HCT116 (cell line): ENCODE results near the gene CYP3A4. TPM values are rescaled to one million over a fixed set of nuclear protein-coding genes. Genes with fewer than 3 reads are reported as not detected.

Experiments used
- ATAC-seq: fragments of 200-7000 bp; cut with Tn5 transposase; 2 replicates; pipeline ENCODE4 v1.9.1; 2020; ENCODE audit warnings: mild to moderate bottlenecking, moderate library complexity
- BruUV-seq: library from RNA; stranded (reverse); fragments of 400-500 nt; replicated peaks from 2 replicates; lab custom pipeline; 2021; lab: Mats Ljungman, UMichigan
- CTCF ChIA-PET: fragments of 300-600 bp; sonication (Branson Sonifier 250); formaldehyde crosslinking; loops from one replicate; lab custom pipeline; 2021; ENCODE audit warnings: antibody characterized with exemption; lab: Charles Lee
- POLR2A ChIA-PET: fragments of 300-600, 350-600 bp; sonication (Branson Sonifier 250); formaldehyde crosslinking; loops from one replicate; lab custom pipeline; 2021; ENCODE audit warnings: antibody characterized with exemption; lab: Charles Lee
- RAD21 ChIA-PET, 2 experiments: fragments of 300-600 bp; sonication (Branson Sonifier 250); formaldehyde crosslinking; loops; one replicate each; lab custom pipeline; 2023; ENCODE audit warnings: low total read pairs in 2 of 2; ENCODE audit not compliant: uncharacterized antibody in 2 of 2, unreplicated experiment in 2 of 2, low non-redundant PET in 1 of 2; lab: Charles Lee
- DNase-seq: peaks from one replicate; pipeline ENCODE4 v3.0.0-alpha.2; 2010; ENCODE audit warnings: low read depth, low spot score
- H2AFZ ChIP-seq: fragments of 200-600 bp; shearing (Covaris generic), sonication (generic); 2 replicates; pipeline ENCODE4 v1.6.1; 2017; ENCODE audit warnings: low read depth, mixed run types, mixed read lengths, antibody characterized with exemption, low read length; ENCODE audit not compliant: poor library complexity, severe bottlenecking
- H3K27ac ChIP-seq: 2 replicates; pipeline ENCODE4 v1.5.1; 2012; ENCODE audit warnings: low read depth, low read length
- H3K27me3 ChIP-seq: fragments of 200-600 bp; sonication (generic); 2 replicates; pipeline ENCODE4 v1.6.1; 2016; ENCODE audit warnings: mixed run types, low read length, mixed read lengths; ENCODE audit not compliant: insufficient read depth
- H3K36me3 ChIP-seq, 2 experiments: fragments of 200-500 bp in 1 of 2; fragments of 200-600 bp in 1 of 2; sonication (Bioruptor generic) in 1 of 2; sonication (generic) in 1 of 2; 2 replicates each; pipeline versions ENCODE4 v1.5.1 to v1.6.1; 2014 to 2016; ENCODE audit warnings: low read length in 2 of 2, inconsistent platforms in 1 of 2, mixed read lengths in 1 of 2, mixed run types in 1 of 2; ENCODE audit not compliant: insufficient read depth in 2 of 2, control insufficient read depth in 1 of 2
- H3K4me1 ChIP-seq, 2 experiments: fragments of 200-600 bp in 1 of 2; sonication (generic) in 1 of 2; 2 replicates each; pipeline versions ENCODE4 v1.5.1 to v1.6.1; 2012 to 2017; ENCODE audit warnings: low read length in 2 of 2, inconsistent platforms in 1 of 2, mild to moderate bottlenecking in 1 of 2, mixed read lengths in 1 of 2, mixed run types in 1 of 2, moderate library complexity in 1 of 2; ENCODE audit not compliant: insufficient read depth in 2 of 2, control insufficient read depth in 1 of 2
- H3K4me2 ChIP-seq: fragments of 200-600 bp; sonication (generic); 2 replicates; pipeline ENCODE4 v1.6.1; 2017; ENCODE audit warnings: mixed run types, low read length, mixed read lengths
- H3K4me3 ChIP-seq, 2 experiments: fragments of 200-600 bp in 1 of 2; sonication (generic) in 1 of 2; replicated peaks in 1 of 2; 2 replicates each; pipeline ENCODE4 v1.5.1; 2011 to 2016; ENCODE audit warnings: low read length in 2 of 2, control low read depth in 1 of 2, low read depth in 1 of 2, mild to moderate bottlenecking in 1 of 2, mixed read lengths in 1 of 2, mixed run types in 1 of 2
- H3K79me2 ChIP-seq: fragments of 200-600 bp; sonication (generic); 2 replicates; pipeline ENCODE4 v1.6.1; 2017; ENCODE audit warnings: mild to moderate bottlenecking, mixed run types, low read length, moderate library complexity, mixed read lengths; ENCODE audit not compliant: insufficient read depth
- H3K9ac ChIP-seq: fragments of 200-600 bp; sonication (generic); 2 replicates; pipeline ENCODE4 v1.6.1; 2016; ENCODE audit warnings: low read length, mixed read lengths
- H3K9me2 ChIP-seq: fragments of 200-600 bp; sonication (generic), shearing (Covaris generic); 2 replicates; pipeline ENCODE4 v1.6.1; 2017; ENCODE audit warnings: mixed run types, mild to moderate bottlenecking, moderate library complexity; ENCODE audit not compliant: insufficient read depth
- H3K9me3 ChIP-seq, 2 experiments: fragments of 200-500 bp in 1 of 2; fragments of 200-600 bp in 1 of 2; sonication (Bioruptor generic) in 1 of 2; sonication (generic) in 1 of 2; 2 replicates each; pipeline ENCODE4 v1.6.1; 2014 to 2017; ENCODE audit warnings: low read length in 2 of 2, mixed read lengths in 2 of 2, inconsistent platforms in 1 of 2, low read depth in 1 of 2, mild to moderate bottlenecking in 1 of 2, mixed run types in 1 of 2, moderate library complexity in 1 of 2; ENCODE audit not compliant: control insufficient read depth in 1 of 2, insufficient read depth in 1 of 2
- H4K20me1 ChIP-seq: fragments of 200-600 bp; sonication (generic), shearing (Covaris generic); 2 replicates; pipeline ENCODE4 v1.6.1; 2017; ENCODE audit warnings: mixed run types, mild to moderate bottlenecking, moderate library complexity; ENCODE audit not compliant: insufficient read depth
- ATF3 ChIP-seq: IDR thresholded peaks from 2 replicates; pipeline ENCODE4 v1.6.1; 2012
- CEBPB ChIP-seq: IDR thresholded peaks from 2 replicates; pipeline ENCODE4 v1.6.1; 2012; ENCODE audit warnings: low read depth
- CTCF ChIP-seq, 3 experiments: fragments of 200-600 bp in 1 of 3; sonication (generic) in 1 of 3; IDR thresholded peaks in 2 of 3; conservative IDR thresholded peaks in 1 of 3; 2 replicates each; pipeline ENCODE4 v1.5.1; 2012 to 2017; ENCODE audit warnings: low read depth in 2 of 3, low read length in 2 of 3, antibody characterized with exemption in 1 of 3, borderline replicate concordance in 1 of 3, control low read depth in 1 of 3, mild to moderate bottlenecking in 1 of 3, mixed read lengths in 1 of 3, mixed run types in 1 of 3, moderate library complexity in 1 of 3; ENCODE audit not compliant: insufficient read depth in 1 of 3
- EZH2 ChIP-seq: fragments of 200-600 bp; sonication (generic); IDR thresholded peaks from 2 replicates; pipeline ENCODE4 v1.6.1; 2017; ENCODE audit warnings: antibody characterized with exemption, mixed run types
- EZH2phosphoT487 ChIP-seq: fragments of 200-600 bp; IDR thresholded peaks from 2 replicates; pipeline ENCODE4 v1.6.1; 2018; ENCODE audit warnings: antibody characterized with exemption, borderline replicate concordance
- JUND ChIP-seq: IDR thresholded peaks from 2 replicates; pipeline ENCODE4 v1.6.1; 2012
- POLR2A ChIP-seq: IDR thresholded peaks from 2 replicates; pipeline ENCODE4 v1.7.0; 2011; ENCODE audit warnings: borderline replicate concordance; ENCODE audit not compliant: insufficient read depth, insufficient read length; ENCODE audit errors: extremely low read depth
- REST ChIP-seq: IDR thresholded peaks from 2 replicates; pipeline ENCODE4 v1.6.1; 2012; ENCODE audit warnings: low read depth
- SIN3A ChIP-seq: IDR thresholded peaks from 2 replicates; pipeline ENCODE4 v1.6.1; 2012; ENCODE audit warnings: low read depth
- TCF7L2 ChIP-seq: IDR thresholded peaks from 2 replicates; pipeline ENCODE4 v1.7.0; 2011; ENCODE audit warnings: borderline replicate concordance, inconsistent platforms; ENCODE audit not compliant: insufficient read depth, insufficient read length; ENCODE audit errors: extremely low read depth
- intact Hi-C: fragments of 100-400 bp; cut with micrococcal nuclease; formaldehyde crosslinking; loops from 2 replicates; pipeline ENCODE4 v1.10.0; 2022
- total RNA-seq: library from RNA; stranded (reverse); gene quantifications from one replicate; pipeline ENCODE4 v1.2.1, GENCODE V29; 2021; ENCODE audit not compliant: unreplicated experiment

The CYP3A4 gene
- total RNA-seq, 1 experiment from 2014 or later = 0.25 TPM

- Histone ChIP-seq H3K79me2 (no peaks in the 10 kb centered on the region), H3K9me2 (no peaks in the 10 kb centered on the region), H3K4me2 (no peak overlapping the region), H3K27ac (no peak overlapping the region), H3K4me3 (no peak overlapping the region), H4K20me1 (no peaks in the 10 kb centered on the region), H3K4me1 (no peaks in the 10 kb centered on the region), H3K36me3 (no peaks in the 10 kb centered on the region), H3K9me3 (no peaks in the 10 kb centered on the region), H2AFZ (no peak overlapping the region), H3K9ac (no peak overlapping the region), H3K27me3 (no peaks in the 10 kb centered on the region)
- ChIA-PET CTCF (no interaction called here), POLR2A (interaction anchor here (0.6 kb wide), 1 partner anchor 533 kb away, joined by 3 read pairs; no protein-coding TSS in a partner anchor), RAD21 (no interaction called here)
- TF ChIP-seq REST = no peak
- TF ChIP-seq ATF3 = no peak
- TF ChIP-seq CTCF (IDR thresholded peaks at IDR 0.05 in 2 of 3, conservative IDR thresholded peaks at IDR 0.05 in 1 of 3; ENCODE audit: borderline replicate concordance in 1 of 3, insufficient read depth in 1 of 3, low read depth in 2 of 3, low read length in 2 of 3) = no peak
- no peak for TF ChIP-seq JUND
- no peak for TF ChIP-seq SIN3A
- no peak for TF ChIP-seq EZH2phosphoT487
- no peak for TF ChIP-seq TCF7L2
- no peak for TF ChIP-seq CEBPB
- no peak for TF ChIP-seq POLR2A
- TF ChIP-seq EZH2 = no peak
- intact Hi-C loops = no loop called here
- ATAC-seq (no peak), DNase-seq (no peak)
- no TSS peak for BruUV-seq
Observed at GRCh38 chr7:99742737-99743394, 41.1 kb downstream of the CYP3A4 start.
